HepG2 (cell line): Measurements from ENCODE around the gene TMEM108. TPM values are rescaled to one million over a fixed set of nuclear protein-coding genes. Genes with fewer than 3 reads are reported as not detected.

ENCODE experiments used
- ATAC-seq: fragments of 200-7000 bp; cut with Tn5 transposase; 3 replicates; pipeline ENCODE4 v1.9.1; 2020; ENCODE audit warnings: mild to moderate bottlenecking, moderate library complexity
- BruUV-seq: library from RNA; stranded (reverse); fragments of 400-500 nt; replicated peaks from 2 replicates; lab custom pipeline; 2021; lab: Mats Ljungman, UMichigan
- CTCF ChIA-PET: fragments of 300-600 bp; formaldehyde crosslinking; extraction: SDS; loops from one replicate; lab custom pipeline; 2021; ENCODE audit warnings: low total read pairs, inconsistent platforms, low intra/inter-chr PET ratio; lab: Yijun Ruan, JAX
- POLR2A ChIA-PET: fragments of 350-600 bp; sonication (Branson Sonifier 250); formaldehyde crosslinking; loops from one replicate; lab custom pipeline; 2020; ENCODE audit warnings: antibody characterized with exemption, inconsistent platforms; lab: Yijun Ruan, JAX
- DNase-seq: peaks from one replicate; pipeline ENCODE4 v3.0.0-alpha.2; 2015; ENCODE audit warnings: low spot score
- FAIRE-seq: peaks from 3 replicates; lab custom pipeline; 2011; peaks lifted over from hg19 to GRCh38; lab: Jason Lieb, UNC
- H2AFZ ChIP-seq: one replicate; pipeline ENCODE4 v1.6.1; 2011; ENCODE audit warnings: low read length, inconsistent platforms
- H3K27ac ChIP-seq: fragments of 300-600 bp; 3 replicates; pipeline ENCODE4 v1.8.0; 2011; ENCODE audit warnings: mixed run types, mild to moderate bottlenecking, mixed read lengths, low read length, inconsistent platforms; ENCODE audit not compliant: insufficient read depth; ENCODE audit errors: extremely low read length
- H3K27me3 ChIP-seq, 2 experiments: fragments of 200-600 bp in 1 of 2; 2 replicates in 1 of 2; 3 replicates in 1 of 2; pipeline versions ENCODE4 v1.6.0 to v1.8.0; 2011; ENCODE audit warnings: low read length in 2 of 2, mild to moderate bottlenecking in 2 of 2, moderate library complexity in 2 of 2, inconsistent platforms in 1 of 2; ENCODE audit not compliant: insufficient read depth in 2 of 2, control insufficient read depth in 1 of 2
- H3K36me3 ChIP-seq, 2 experiments: fragments of 200-600 bp in 1 of 2; replicated peaks in 1 of 2; 2 replicates in 1 of 2; 3 replicates in 1 of 2; pipeline versions ENCODE4 v1.5.1 to v1.8.0; 2011; ENCODE audit warnings: low read length in 2 of 2, inconsistent platforms in 1 of 2; ENCODE audit not compliant: insufficient read depth in 2 of 2, control insufficient read depth in 1 of 2
- H3K4me1 ChIP-seq: 2 replicates; pipeline ENCODE4 v1.5.1; 2012; ENCODE audit warnings: low read length, inconsistent platforms; ENCODE audit not compliant: insufficient read depth
- H3K4me2 ChIP-seq: 2 replicates; pipeline ENCODE4 v1.6.0; 2011; ENCODE audit warnings: low read depth, low read length, inconsistent platforms
- H3K4me3 ChIP-seq, 3 experiments: fragments of 200-600 bp in 1 of 3; sonication (generic), shearing (Covaris generic) in 1 of 3; replicated peaks in 1 of 3; 2 replicates each; pipeline ENCODE4 v1.5.1; 2011 to 2016; ENCODE audit warnings: low read length in 3 of 3, inconsistent platforms in 2 of 3, low read depth in 2 of 3, mild to moderate bottlenecking in 2 of 3, control low read depth in 1 of 3, mixed read lengths in 1 of 3; ENCODE audit not compliant: insufficient read depth in 1 of 3
- H3K79me2 ChIP-seq: one replicate; pipeline ENCODE4 v1.6.1; 2011; ENCODE audit warnings: low read length, inconsistent platforms; ENCODE audit not compliant: insufficient read depth
- H3K9ac ChIP-seq: 2 replicates; pipeline ENCODE4 v1.6.0; 2011; ENCODE audit warnings: mild to moderate bottlenecking, low read depth, low read length, inconsistent platforms; ENCODE audit not compliant: insufficient read depth
- H3K9me3 ChIP-seq: 2 replicates; pipeline ENCODE4 v1.5.1; 2012; ENCODE audit warnings: mild to moderate bottlenecking, low read length
- H4K20me1 ChIP-seq: 2 replicates; pipeline ENCODE4 v1.6.0; 2011; ENCODE audit warnings: inconsistent platforms, mild to moderate bottlenecking, low read length, moderate library complexity; ENCODE audit not compliant: insufficient read depth
- E2F5 ChIP-seq: sonication (generic); formaldehyde crosslinking; conservative IDR thresholded peaks from 2 replicates; pipeline ENCODE4 v1.4.0; 2020; ENCODE audit warnings: missing genetic modification reagents
- HBP1 ChIP-seq: IDR thresholded peaks from 2 replicates; pipeline ENCODE4 v1.6.1; 2016; ENCODE audit warnings: low read depth, control low read depth
- POLR2AphosphoS2 ChIP-seq: IDR thresholded peaks from 2 replicates; pipeline ENCODE4 v1.6.1; 2011; ENCODE audit warnings: low read depth, low read length, improper control_type of control experiment
- RBFOX2 ChIP-seq: fragments of 200-400 bp; formaldehyde crosslinking; IDR thresholded peaks from 2 replicates; pipeline ENCODE4 v1.6.1; 2017; ENCODE audit warnings: low read depth, mild to moderate bottlenecking, low read length
- RBM39 ChIP-seq: fragments of 200-400 bp; formaldehyde crosslinking; IDR thresholded peaks from one replicate; pipeline ENCODE4 v1.6.1; 2018; ENCODE audit warnings: antibody characterized with exemption, mild to moderate bottlenecking, low read depth, low read length; ENCODE audit not compliant: poor library complexity, severe bottlenecking
- ZNF574 ChIP-seq: sonication (generic); formaldehyde crosslinking; IDR thresholded peaks from 2 replicates; pipeline ENCODE4 v1.4.0; 2020; ENCODE audit warnings: missing genetic modification reagents
- ZNF776 ChIP-seq: sonication (generic); formaldehyde crosslinking; IDR thresholded peaks from 2 replicates; pipeline ENCODE4 v1.4.0; 2020; ENCODE audit warnings: mild to moderate bottlenecking, missing genetic modification reagents
- WGBS: methylation state at CpG from one replicate; pipeline ENCODE4 v1.1.6; 2017; ENCODE audit warnings: low lambda C conversion rate; 5-methylcytosine and 5-hydroxymethylcytosine counted together
- in situ Hi-C: cut with HindIII; loops from 2 replicates; pipeline ENCODE4 v1.10.0; 2017; ENCODE audit warnings: low pct_unique_long_range_greater_than_20kb; ENCODE audit not compliant: extremely low pct_ligation_motif_present
- intact Hi-C: fragments of 100-400 bp; cut with micrococcal nuclease; formaldehyde crosslinking; loops from one replicate; pipeline ENCODE4 v1.10.0; 2022; ENCODE audit not compliant: unreplicated experiment
- polyA plus RNA-seq, 8 experiments: library from polyadenylated mRNA; depleted of rRNA in 3 of 8; stranded (reverse) in 7 of 8; unstranded in 1 of 8; fragments of >200 nt; fragmentation: Illumina TruSeq in 4 of 8; extraction: Trizol in 4 of 8; gene quantifications; 2 replicates each; pipeline versions ENCODE4 v1.2.1 to v1.2.3, GENCODE V29; 2011 to 2016; ENCODE audit warnings: low read depth in 4 of 8, missing spikeins in 1 of 8, mixed read lengths in 1 of 8; ENCODE audit not compliant: insufficient read depth in 1 of 8
- total RNA-seq, 5 experiments: library from RNA; depleted of rRNA; stranded (reverse); fragments of >200 nt; fragmentation: Illumina TruSeq; extraction: Trizol; gene quantifications; 2 replicates each; pipeline ENCODE4 v1.2.3, GENCODE V29; 2016; ENCODE audit warnings: low read depth in 1 of 5

TMEM108 gene
- total and polyA plus RNA-seq, 2 of the 13 experiments (the other 11 are each of a cell fraction or from before 2014, with no cell fraction given): not detected

GRCh38 chr3:133081016-133081415 lies 42.8 kb downstream of the TMEM108 start:
- POLR2A ChIA-PET: no interaction called here
- no TSS peak for BruUV-seq

GRCh38 chr3:133083395-133083794 lies 45.2 kb downstream of the TMEM108 start:
- H4K20me1 ChIP-seq: no peaks in the 10 kb centered on the region
- DNase-seq: no peak
- H2AFZ ChIP-seq: no peak overlapping the region
- no peak overlapping the region for H3K9ac ChIP-seq
- H3K9me3 ChIP-seq: no peaks in the 10 kb centered on the region
- no peak overlapping the region for H3K4me2 ChIP-seq
- H3K79me2 ChIP-seq: no peaks in the 10 kb centered on the region
- ChIA-PET POLR2A (no interaction called here), CTCF (no interaction called here)
- H3K4me1 ChIP-seq: no peaks in the 10 kb centered on the region
- no peak for ATAC-seq
- H3K36me3 ChIP-seq: no peaks in the 10 kb centered on the region
- BruUV-seq: no TSS peak
- H3K27me3 ChIP-seq: no peaks in the 10 kb centered on the region
- WGBS: 0% methylated on average over 1 of the region's 1 CpG
- no peak overlapping the region for H3K27ac ChIP-seq
- intact Hi-C loops: no loop called here
- H3K4me3 ChIP-seq: no peak overlapping the region
- in situ Hi-C loops: no loop called here
- no peak for FAIRE-seq
- no peak for TF ChIP-seq POLR2AphosphoS2
- no peak for TF ChIP-seq HBP1 (CRISPR knock-in tag)
- no peak for TF ChIP-seq ZNF574
- TF ChIP-seq, all 625 proteins: peak for 0

More at GRCh38 chr3:133081016-133081415, 42.8 kb downstream of the TMEM108 start:
- Histone ChIP-seq H3K9ac (no peak overlapping the region), H3K4me2 (no peak overlapping the region), H3K4me3 (no peak overlapping the region), H3K36me3 (no peaks in the 10 kb centered on the region), H3K9me3 (no peaks in the 10 kb centered on the region), H3K4me1 (no peaks in the 10 kb centered on the region), H3K27ac (no peak overlapping the region), H4K20me1 (no peaks in the 10 kb centered on the region), H3K27me3 (no peaks in the 10 kb centered on the region), H3K79me2 (no peaks in the 10 kb centered on the region), H2AFZ (no peak overlapping the region)
- no peak for TF ChIP-seq RBM39
- no peak for TF ChIP-seq E2F5
- TF ChIP-seq RBFOX2: no peak
- no peak for TF ChIP-seq ZNF776 (CRISPR knock-in tag)
- ATAC-seq (no peak), FAIRE-seq (no peak), DNase-seq (no peak)
- intact Hi-C loops: no loop called here
- in situ Hi-C loops: no loop called here
- WGBS: 0% methylated on average over 7 of the region's 7 CpGs
- CTCF ChIA-PET: no interaction called here
